ENCODE data around the gene AMN. TPM values are rescaled to one million over a fixed set of nuclear protein-coding genes. Genes with fewer than 3 reads are reported as not detected.

AMN gene
- total and polyA plus RNA-seq, 8 donors: 1.3 to 781 (median 13.8) TPM

GRCh38 chr14:102942069-102942468, 19.6 kb downstream of the AMN start:
- WGBS, 5 donors: 87 to 95% (median 92%) methylated on average over 12 to 13 of the region's 13 CpGs
- DNase-seq: no peak
- intact Hi-C loops (cut with DNase I; ENCODE audit: low total_unique reads): no loop called here

GRCh38 chr14:102943454-102943853, 21.0 kb downstream of the AMN start:
- Histone ChIP-seq H3K4me1 (peaks cover 7 to 22% (median 14%) of the 10 kb centered on the region in 4 donors), H3K9me3 (no peaks in the 10 kb centered on the region), H3K36me3 (peaks cover 79 to 96% (median 92%) of the 10 kb centered on the region in 4 donors), H3K27ac (no peak overlapping the region), H3K4me3 (no peak overlapping the region), H3K27me3 (no peaks in the 10 kb centered on the region)
- TF ChIP-seq POLR2AphosphoS5 (IDR thresholded peaks at IDR 0.05): no peak
- no peak for TF ChIP-seq CTCF (IDR thresholded peaks at IDR 0.05)
- 90 to 93% (median 91%) methylated on average over 16 of the region's 16 CpGs for WGBS, 5 donors
- DNase-seq: no peak
- intact Hi-C loops (cut with DNase I; ENCODE audit: low total_unique reads): no loop called here

More at GRCh38 chr14:102942069-102942468, 19.6 kb downstream of the AMN start:
- Histone ChIP-seq H3K4me1 (peaks cover 7 to 22% (median 14%) of the 10 kb centered on the region in 4 donors), H3K4me3 (no peak overlapping the region), H3K9me3 (no peaks in the 10 kb centered on the region), H3K27me3 (no peaks in the 10 kb centered on the region), H3K36me3 (peaks cover 85 to 100% (median 97%) of the 10 kb centered on the region in 4 donors), H3K27ac (no peak overlapping the region)
- TF ChIP-seq CTCF (IDR thresholded peaks at IDR 0.05) (no peak), EP300 (IDR thresholded peaks at IDR 0.05) (no peak)

- 95 to 96% (median 96%) methylated on average over 15 of the region's 15 CpGs for WGBS, 5 donors
- Histone ChIP-seq H3K4me1 (peaks cover 9 to 26% (median 19%) of the 10 kb centered on the region in 4 donors), H3K36me3 (peaks cover 80 to 95% (median 93%) of the 10 kb centered on the region in 4 donors), H3K9me3 (no peaks in the 10 kb centered on the region), H3K4me3 (no peak overlapping the region), H3K27me3 (no peaks in the 10 kb centered on the region), H3K27ac (no peak overlapping the region)
- TF ChIP-seq POLR2A (IDR thresholded peaks at IDR 0.05): no peak
- TF ChIP-seq POLR2AphosphoS5 (IDR thresholded peaks at IDR 0.05): no peak
- no peak for TF ChIP-seq CTCF (IDR thresholded peaks at IDR 0.05)
- TF ChIP-seq EP300 (IDR thresholded peaks at IDR 0.05): no peak
- DNase-seq: no peak
- intact Hi-C loops (cut with DNase I; ENCODE audit: low total_unique reads): no loop called here
Observed at GRCh38 chr14:102943979-102944378, 21.5 kb downstream of the AMN start.

GRCh38 chr14:102944448-102945330, 22.2 kb downstream of the AMN start:
- intact Hi-C loops (cut with DNase I; ENCODE audit: low total_unique reads): no loop called here
- Histone ChIP-seq H3K4me1 (peaks cover 16 to 33% (median 25%) of the 10 kb centered on the region in 4 donors), H3K36me3 (peaks cover 81 to 95% (median 93%) of the 10 kb centered on the region in 4 donors), H3K27ac (no peak overlapping the region), H3K9me3 (no peaks in the 10 kb centered on the region), H3K4me3 (no peak overlapping the region), H3K27me3 (no peaks in the 10 kb centered on the region)
- no peak for DNase-seq
- WGBS, 5 donors: 91 to 94% (median 93%) methylated on average over 31 to 36 of the region's 36 CpGs
- no peak for TF ChIP-seq CTCF (IDR thresholded peaks at IDR 0.05)
- no peak for TF ChIP-seq EP300 (IDR thresholded peaks at IDR 0.05)
- TF ChIP-seq POLR2AphosphoS5 (IDR thresholded peaks at IDR 0.05): no peak
- no peak for TF ChIP-seq POLR2A (IDR thresholded peaks at IDR 0.05)
